Neural cell (in vitro differentiated cells): ENCODE measurements around the gene CNGA3. TPM values are rescaled to one million over a fixed set of nuclear protein-coding genes. Genes with fewer than 3 reads are reported as not detected.

Experiments used
- H2AFZ ChIP-seq: fragments of 200-600, 300-800 bp; sonication (generic), shearing (Covaris generic); 2 replicates; pipeline ENCODE4 v1.6.0; 2014; ENCODE audit warnings: low read depth, mild to moderate bottlenecking, antibody characterized with exemption, low read length, moderate library complexity
- H3F3A ChIP-seq: fragments of 200-600 bp; shearing (Covaris generic); 2 replicates; pipeline ENCODE4 v1.6.1; 2016; ENCODE audit warnings: mild to moderate bottlenecking, moderate library complexity, mixed read lengths, antibody characterized with exemption, low read length; ENCODE audit not compliant: insufficient read depth, poor library complexity, severe bottlenecking
- H3K27ac ChIP-seq: fragments of 200-600, 300-800 bp; sonication (generic), shearing (Covaris generic); 2 replicates; pipeline ENCODE4 v1.5.1; 2014; ENCODE audit warnings: mild to moderate bottlenecking, low read length, moderate library complexity
- H3K27me3 ChIP-seq: fragments of 300-800, 200-600 bp; sonication (generic), shearing (Covaris generic); 2 replicates; pipeline ENCODE4 v1.6.0; 2014; ENCODE audit warnings: mild to moderate bottlenecking, low read depth, low read length, moderate library complexity; ENCODE audit not compliant: insufficient read depth
- H3K36me3 ChIP-seq: fragments of 300-800, 200-600 bp; sonication (generic), shearing (Covaris generic); 2 replicates; pipeline ENCODE4 v1.5.1; 2014; ENCODE audit warnings: mild to moderate bottlenecking, antibody characterized with exemption, low read length, moderate library complexity; ENCODE audit not compliant: insufficient read depth
- H3K4me2 ChIP-seq: fragments of 300-800, 200-600 bp; sonication (generic), shearing (Covaris generic); 2 replicates; pipeline ENCODE4 v1.6.0; 2014; ENCODE audit warnings: mild to moderate bottlenecking, low read length
- H3K4me3 ChIP-seq: fragments of 300-800, 200-600 bp; sonication (generic), shearing (Covaris generic); 2 replicates; pipeline ENCODE4 v1.5.1; 2014; ENCODE audit warnings: mild to moderate bottlenecking, low read length, moderate library complexity
- H3K79me2 ChIP-seq: fragments of 200-600 bp; shearing (Covaris generic); replicated peaks from 2 replicates; pipeline ENCODE4 v1.6.0; 2014; ENCODE audit warnings: mild to moderate bottlenecking, low read length, moderate library complexity; ENCODE audit not compliant: insufficient read depth
- H3K9ac ChIP-seq: fragments of 300-800, 200-600 bp; sonication (generic), shearing (Covaris generic); 2 replicates; pipeline ENCODE4 v1.6.1; 2016; ENCODE audit warnings: mild to moderate bottlenecking, low read length, mixed read lengths
- H3K9me2 ChIP-seq: fragments of 200-600 bp; shearing (Covaris generic); 2 replicates; pipeline ENCODE4 v1.6.1; 2016; ENCODE audit warnings: mild to moderate bottlenecking, low read length, mixed read lengths; ENCODE audit not compliant: insufficient read depth
- H3K9me3 ChIP-seq: fragments of 200-600, 300-800 bp; sonication (generic), shearing (Covaris generic); 2 replicates; pipeline ENCODE4 v1.6.1; 2016; ENCODE audit warnings: mild to moderate bottlenecking, mixed run types, low read length, moderate library complexity, mixed read lengths
- H4K20me1 ChIP-seq: fragments of 200-600 bp; shearing (Covaris generic); 2 replicates; pipeline ENCODE4 v1.6.1; 2016; ENCODE audit warnings: mild to moderate bottlenecking, mixed run types; ENCODE audit not compliant: insufficient read depth
- EP300 ChIP-seq: fragments of 450-650 bp; conservative IDR thresholded peaks from 2 replicates; pipeline ENCODE4 v1.6.1; 2014; ENCODE audit warnings: antibody characterized with exemption, mild to moderate bottlenecking, moderate library complexity; ENCODE audit not compliant: poor library complexity, severe bottlenecking
- EZH2 ChIP-seq: fragments of 200-600, 300-800 bp; shearing (Covaris generic), sonication (generic); IDR thresholded peaks from 2 replicates; pipeline ENCODE4 v1.6.1; 2014; ENCODE audit warnings: antibody characterized with exemption, low read length, borderline replicate concordance, mild to moderate bottlenecking; ENCODE audit not compliant: insufficient read depth, poor library complexity, severe bottlenecking
- MXI1 ChIP-seq: fragments of 450-650 bp; conservative IDR thresholded peaks from 2 replicates; pipeline ENCODE4 v1.6.1; 2014; ENCODE audit warnings: antibody characterized with exemption, mild to moderate bottlenecking; ENCODE audit not compliant: poor library complexity, severe bottlenecking
- POLR2AphosphoS5 ChIP-seq: IDR thresholded peaks from 2 replicates; pipeline ENCODE4 v1.6.1; 2012
- RAD21 ChIP-seq: fragments of 450-650 bp; conservative IDR thresholded peaks from 2 replicates; pipeline ENCODE4 v1.6.1; 2014; ENCODE audit warnings: antibody characterized with exemption, mild to moderate bottlenecking, moderate library complexity
- SMC3 ChIP-seq: fragments of 450-650 bp; conservative IDR thresholded peaks from 2 replicates; pipeline ENCODE4 v1.6.1; 2014; ENCODE audit warnings: antibody characterized with exemption, mild to moderate bottlenecking, moderate library complexity; ENCODE audit not compliant: poor library complexity
- TAF1 ChIP-seq: IDR thresholded peaks from 2 replicates; pipeline ENCODE4 v1.6.1; 2012; ENCODE audit warnings: low read depth
- polyA minus RNA-seq: library from RNA; depleted of rRNA, polyadenylated mRNA; stranded (reverse); fragments of >200 nt; gene quantifications from 2 replicates; pipeline ENCODE4 v1.2.3, GENCODE V29; 2014
- polyA plus RNA-seq: library from polyadenylated mRNA; depleted of rRNA; stranded (reverse); fragments of >200 nt; gene quantifications from 2 replicates; pipeline ENCODE4 v1.2.3, GENCODE V29; 2014
- TF ChIP-seq, protein P1 (sequence below): fragments of 450-650 bp; IDR thresholded peaks from 2 replicates; pipeline ENCODE4 v1.5.1; 2014; ENCODE audit warnings: antibody characterized with exemption, mild to moderate bottlenecking, moderate library complexity; ENCODE audit not compliant: poor library complexity, severe bottlenecking
- TF ChIP-seq, protein P2 (sequence below): IDR thresholded peaks from 2 replicates; pipeline ENCODE4 v1.6.1; 2012; ENCODE audit warnings: borderline replicate concordance

CNGA3 gene
- polyA plus RNA-seq: 0.64 and 1.1 TPM in 2 replicates
- polyA minus RNA-seq: 0.49 and 0.81 TPM in 2 replicates

DNA sequence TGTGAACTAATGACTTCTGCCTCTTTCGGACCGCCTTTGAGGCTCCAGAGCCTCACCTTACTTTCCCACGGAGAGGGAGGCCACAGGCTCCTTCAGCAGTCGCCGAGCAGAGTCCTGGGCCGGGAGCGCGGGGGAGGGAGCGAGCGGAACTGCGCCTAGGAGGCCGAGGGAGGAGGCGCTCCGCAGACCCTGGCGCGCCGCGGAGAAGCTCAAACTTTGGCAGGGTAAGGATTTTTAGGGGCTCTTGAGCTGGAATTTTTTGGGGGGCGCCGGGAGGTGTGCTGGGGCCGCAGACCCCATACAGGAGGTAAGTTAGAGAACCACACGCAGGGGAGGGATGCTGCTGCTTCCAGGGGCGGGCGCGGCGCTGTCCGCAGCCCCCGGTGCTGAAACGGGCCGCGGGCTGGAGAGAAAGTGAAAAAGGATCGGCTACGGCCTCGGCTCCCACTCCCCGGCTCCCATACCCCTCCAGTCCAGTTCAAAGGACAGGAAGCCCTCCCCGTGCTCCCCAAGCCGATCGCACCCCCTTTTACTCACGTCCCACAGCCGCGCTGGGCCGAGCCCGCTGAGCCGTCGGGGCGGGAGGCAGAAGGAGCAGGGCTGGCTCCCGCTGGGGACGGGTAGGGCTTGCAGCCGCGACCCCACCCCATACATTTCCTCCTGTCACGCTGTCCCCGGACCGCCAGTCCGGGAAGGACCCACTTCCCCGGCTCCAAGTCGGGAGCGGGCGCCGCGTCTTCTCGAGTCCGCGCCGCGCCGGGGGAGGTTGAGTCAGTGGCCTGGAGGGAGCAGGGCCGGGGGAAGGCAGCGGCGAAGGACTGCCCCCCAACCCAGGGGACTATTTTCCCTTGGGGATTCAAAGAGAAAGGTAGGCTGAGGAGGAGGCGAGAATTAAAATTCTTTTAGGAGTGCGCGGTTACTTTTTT lies at the start of gene CNGA3:
Gene CNGA3 (plus strand): TSS at position 146 of the 926 bp plus-strand sequence. CDS start 23,520 bp downstream, outside the sequence.
- H3K27ac ChIP-seq: peak within 1 kb of the TSS; percentile 76
- H3K4me2 ChIP-seq: no peak within 1 kb of the TSS
- no peaks in the 10 kb centered on the region for H3K9me2 ChIP-seq
- H3K79me2 ChIP-seq: no peaks in the 10 kb centered on the region
- TF ChIP-seq SMC3 (no peak), TAF1 (no peak), POLR2AphosphoS5 (no peak), EZH2 (no peak), RAD21 (no peak)
- TF ChIP-seq, protein P1, sequence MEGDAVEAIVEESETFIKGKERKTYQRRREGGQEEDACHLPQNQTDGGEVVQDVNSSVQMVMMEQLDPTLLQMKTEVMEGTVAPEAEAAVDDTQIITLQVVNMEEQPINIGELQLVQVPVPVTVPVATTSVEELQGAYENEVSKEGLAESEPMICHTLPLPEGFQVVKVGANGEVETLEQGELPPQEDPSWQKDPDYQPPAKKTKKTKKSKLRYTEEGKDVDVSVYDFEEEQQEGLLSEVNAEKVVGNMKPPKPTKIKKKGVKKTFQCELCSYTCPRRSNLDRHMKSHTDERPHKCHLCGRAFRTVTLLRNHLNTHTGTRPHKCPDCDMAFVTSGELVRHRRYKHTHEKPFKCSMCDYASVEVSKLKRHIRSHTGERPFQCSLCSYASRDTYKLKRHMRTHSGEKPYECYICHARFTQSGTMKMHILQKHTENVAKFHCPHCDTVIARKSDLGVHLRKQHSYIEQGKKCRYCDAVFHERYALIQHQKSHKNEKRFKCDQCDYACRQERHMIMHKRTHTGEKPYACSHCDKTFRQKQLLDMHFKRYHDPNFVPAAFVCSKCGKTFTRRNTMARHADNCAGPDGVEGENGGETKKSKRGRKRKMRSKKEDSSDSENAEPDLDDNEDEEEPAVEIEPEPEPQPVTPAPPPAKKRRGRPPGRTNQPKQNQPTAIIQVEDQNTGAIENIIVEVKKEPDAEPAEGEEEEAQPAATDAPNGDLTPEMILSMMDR: no peak
- TF ChIP-seq, protein P2, sequence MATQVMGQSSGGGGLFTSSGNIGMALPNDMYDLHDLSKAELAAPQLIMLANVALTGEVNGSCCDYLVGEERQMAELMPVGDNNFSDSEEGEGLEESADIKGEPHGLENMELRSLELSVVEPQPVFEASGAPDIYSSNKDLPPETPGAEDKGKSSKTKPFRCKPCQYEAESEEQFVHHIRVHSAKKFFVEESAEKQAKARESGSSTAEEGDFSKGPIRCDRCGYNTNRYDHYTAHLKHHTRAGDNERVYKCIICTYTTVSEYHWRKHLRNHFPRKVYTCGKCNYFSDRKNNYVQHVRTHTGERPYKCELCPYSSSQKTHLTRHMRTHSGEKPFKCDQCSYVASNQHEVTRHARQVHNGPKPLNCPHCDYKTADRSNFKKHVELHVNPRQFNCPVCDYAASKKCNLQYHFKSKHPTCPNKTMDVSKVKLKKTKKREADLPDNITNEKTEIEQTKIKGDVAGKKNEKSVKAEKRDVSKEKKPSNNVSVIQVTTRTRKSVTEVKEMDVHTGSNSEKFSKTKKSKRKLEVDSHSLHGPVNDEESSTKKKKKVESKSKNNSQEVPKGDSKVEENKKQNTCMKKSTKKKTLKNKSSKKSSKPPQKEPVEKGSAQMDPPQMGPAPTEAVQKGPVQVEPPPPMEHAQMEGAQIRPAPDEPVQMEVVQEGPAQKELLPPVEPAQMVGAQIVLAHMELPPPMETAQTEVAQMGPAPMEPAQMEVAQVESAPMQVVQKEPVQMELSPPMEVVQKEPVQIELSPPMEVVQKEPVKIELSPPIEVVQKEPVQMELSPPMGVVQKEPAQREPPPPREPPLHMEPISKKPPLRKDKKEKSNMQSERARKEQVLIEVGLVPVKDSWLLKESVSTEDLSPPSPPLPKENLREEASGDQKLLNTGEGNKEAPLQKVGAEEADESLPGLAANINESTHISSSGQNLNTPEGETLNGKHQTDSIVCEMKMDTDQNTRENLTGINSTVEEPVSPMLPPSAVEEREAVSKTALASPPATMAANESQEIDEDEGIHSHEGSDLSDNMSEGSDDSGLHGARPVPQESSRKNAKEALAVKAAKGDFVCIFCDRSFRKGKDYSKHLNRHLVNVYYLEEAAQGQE: peak; percentile 83
- H4K20me1 ChIP-seq: no peaks in the 10 kb centered on the region
- no peaks in the 10 kb centered on the region for H3K36me3 ChIP-seq
- no peaks in the 10 kb centered on the region for H3K9me3 ChIP-seq
- H3F3A ChIP-seq: no peaks in the 10 kb centered on the region
- H3K27me3 ChIP-seq: peaks cover 27% of the 10 kb centered on the region
- H3K4me3 ChIP-seq: peak within 1 kb of the TSS; percentile 57
- no peak within 1 kb of the TSS for H2AFZ ChIP-seq
- peak within 1 kb of the TSS; percentile 51 for H3K9ac ChIP-seq

DNA sequence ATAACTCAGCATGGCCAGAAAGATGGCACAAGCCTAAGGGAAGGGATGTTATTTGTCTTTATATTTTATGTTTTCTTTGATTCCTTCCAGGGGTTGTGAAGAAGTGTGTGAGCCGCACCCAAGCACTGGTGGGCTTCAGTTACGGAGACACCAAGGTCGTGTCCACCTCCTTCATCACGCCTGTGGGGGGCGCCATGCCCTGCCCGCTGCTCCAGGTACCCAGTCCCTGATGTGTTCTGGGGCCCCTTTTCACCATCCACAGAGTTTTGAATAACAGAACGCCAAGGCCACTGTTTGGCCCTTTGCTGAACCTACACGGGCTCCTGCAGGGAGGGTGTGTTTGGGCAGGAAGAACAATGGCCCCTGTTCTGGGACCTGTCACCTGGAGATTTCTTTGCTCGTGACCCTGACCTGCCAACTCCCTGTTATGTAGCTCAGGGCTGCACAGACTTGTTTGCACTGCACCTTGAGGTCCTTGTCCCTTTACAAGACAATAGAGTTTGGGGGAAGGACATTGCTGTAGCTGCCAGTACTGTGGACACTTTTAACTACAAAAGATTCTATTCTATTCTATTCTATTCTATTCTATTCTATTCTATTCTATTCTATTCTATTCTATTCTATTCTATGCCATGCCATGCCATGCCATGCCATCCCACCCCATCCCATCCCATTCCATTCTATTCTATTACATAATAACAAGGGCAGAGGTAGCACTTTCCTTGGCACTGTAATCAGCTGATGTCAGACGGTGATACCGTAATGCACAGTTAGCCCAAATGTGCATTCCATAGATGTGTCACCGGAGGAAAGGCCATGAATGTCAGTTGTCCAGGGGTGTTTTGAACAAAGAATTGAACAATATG lies 48.2 kb upstream of the CNGA3 start:
- Histone ChIP-seq H3K27ac (no peak overlapping the region), H3K4me3 (no peak overlapping the region), H3K36me3 (no peaks in the 10 kb centered on the region), H3K79me2 (no peaks in the 10 kb centered on the region), H3K9ac (no peak overlapping the region), H3K27me3 (no peaks in the 10 kb centered on the region), H3F3A (no peaks in the 10 kb centered on the region), H3K4me2 (no peak overlapping the region), H4K20me1 (no peaks in the 10 kb centered on the region), H3K9me3 (no peaks in the 10 kb centered on the region), H3K9me2 (no peaks in the 10 kb centered on the region), H2AFZ (no peak overlapping the region)
- no peak for TF ChIP-seq RAD21
- TF ChIP-seq, protein P2: no peak
- TF ChIP-seq EP300: no peak
- TF ChIP-seq TAF1: no peak
- TF ChIP-seq EZH2: no peak
- TF ChIP-seq SMC3: no peak
- TF ChIP-seq, protein P1: no peak
- TF ChIP-seq POLR2AphosphoS5: no peak
- no peak for TF ChIP-seq MXI1
